Stimulated activated naive B cell treated with anti-CD40 and anti-IgM and Interleukin-4, amounts not matched to agents 10 μg/mL and 1 μg/mL and 100 μg/mL, for 72 hours (primary cell): ENCODE data around the gene SLC35G6.

Experiments
- ATAC-seq, 2 donors: fragments of 150-1000 bp; cut with Tn5 transposase; replicated peaks; 2 replicates each; pipeline ENCODE4 v1.10.0; 2021; ENCODE audit warnings: moderate library complexity in 1 of 2
- DNase-seq: peaks from one replicate; pipeline ENCODE4 v3.0.0; 2021
- H3K27ac Mint-ChIP-seq: one replicate; pipeline ENCODE4 v1.8.0; 2022; ENCODE audit warnings: mild to moderate bottlenecking, mixed read lengths
- H3K27me3 Mint-ChIP-seq, 2 donors: one replicate each; pipeline ENCODE4 v1.8.0; 2022; ENCODE audit warnings: mixed read lengths in 2 of 2
- H3K36me3 Mint-ChIP-seq, 2 donors: one replicate each; pipeline ENCODE4 v1.8.0; 2022; ENCODE audit warnings: mixed read lengths in 2 of 2, mild to moderate bottlenecking in 1 of 2
- H3K4me1 Mint-ChIP-seq, 2 donors: one replicate each; pipeline ENCODE4 v1.8.0; 2022; ENCODE audit warnings: mixed read lengths in 2 of 2, mild to moderate bottlenecking in 1 of 2
- H3K4me3 Mint-ChIP-seq, 2 donors: one replicate each; pipeline ENCODE4 v1.8.0; 2022; ENCODE audit warnings: mild to moderate bottlenecking in 2 of 2, mixed read lengths in 2 of 2, moderate library complexity in 1 of 2
- H3K9me3 Mint-ChIP-seq, 2 donors: one replicate each; pipeline ENCODE4 v1.8.0; 2022; ENCODE audit warnings: mixed read lengths in 2 of 2, mild to moderate bottlenecking in 1 of 2

The SLC35G6 gene

DNA sequence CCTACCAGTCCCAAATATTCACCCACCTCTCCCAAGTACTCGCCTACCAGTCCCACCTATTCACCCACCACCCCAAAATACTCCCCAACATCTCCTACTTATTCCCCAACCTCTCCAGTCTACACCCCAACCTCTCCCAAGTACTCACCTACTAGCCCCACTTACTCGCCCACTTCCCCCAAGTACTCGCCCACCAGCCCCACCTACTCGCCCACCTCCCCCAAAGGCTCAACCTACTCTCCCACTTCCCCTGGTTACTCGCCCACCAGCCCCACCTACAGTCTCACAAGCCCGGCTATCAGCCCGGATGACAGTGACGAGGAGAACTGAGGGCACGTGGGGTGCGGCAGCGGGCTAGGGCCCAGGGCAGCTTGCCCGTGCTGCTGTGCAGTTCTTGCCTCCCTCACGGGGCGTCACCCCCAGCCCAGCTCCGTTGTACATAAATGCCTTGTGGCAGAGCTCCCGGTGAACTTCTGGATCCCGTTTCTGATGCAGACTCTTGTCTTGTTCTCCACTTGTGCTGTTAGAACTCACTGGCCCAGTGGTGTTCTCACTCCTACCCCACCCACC, 32.7 kb downstream of the SLC35G6 start:
- Mint-ChIP-seq H3K36me3 (peaks cover 39 to 50% of the 10 kb centered on the region in 2 donors), H3K27me3 (no peaks in the 10 kb centered on the region), H3K4me1 (peaks cover 8 to 16% of the 10 kb centered on the region in 2 donors), H3K9me3 (no peaks in the 10 kb centered on the region), H3K27ac (peak overlapping the region; percentile 31), H3K4me3 (no peak overlapping the region)
- ATAC-seq (no peak), DNase-seq (no peak)

GRCh38 chr17:7515911-7516610, 34.8 kb downstream of the SLC35G6 start:
- peaks cover 28 to 36% of the 10 kb centered on the region in 2 donors for H3K36me3 Mint-ChIP-seq
- no peaks in the 10 kb centered on the region for H3K9me3 Mint-ChIP-seq
- no peak overlapping the region for H3K4me3 Mint-ChIP-seq
- H3K27ac Mint-ChIP-seq = no peak overlapping the region
- peaks cover 8 to 16% of the 10 kb centered on the region in 2 donors for H3K4me1 Mint-ChIP-seq
- DNase-seq = no peak
- H3K27me3 Mint-ChIP-seq = no peaks in the 10 kb centered on the region
- no peak for ATAC-seq

GRCh38 chr17:7523033-7523432, 41.8 kb downstream of the SLC35G6 start:
- peaks cover 4 to 6% of the 10 kb centered on the region in 2 donors for H3K36me3 Mint-ChIP-seq
- H3K27me3 Mint-ChIP-seq = no peaks in the 10 kb centered on the region
- no peak overlapping the region for H3K4me3 Mint-ChIP-seq
- ATAC-seq (peak; percentile 51 to 59), DNase-seq (no peak)
- H3K4me1 Mint-ChIP-seq = peaks cover 4 to 7% of the 10 kb centered on the region in 2 donors
- H3K27ac Mint-ChIP-seq = no peak overlapping the region
- H3K9me3 Mint-ChIP-seq = peaks cover 0 to 3% of the 10 kb centered on the region in 2 donors

DNA sequence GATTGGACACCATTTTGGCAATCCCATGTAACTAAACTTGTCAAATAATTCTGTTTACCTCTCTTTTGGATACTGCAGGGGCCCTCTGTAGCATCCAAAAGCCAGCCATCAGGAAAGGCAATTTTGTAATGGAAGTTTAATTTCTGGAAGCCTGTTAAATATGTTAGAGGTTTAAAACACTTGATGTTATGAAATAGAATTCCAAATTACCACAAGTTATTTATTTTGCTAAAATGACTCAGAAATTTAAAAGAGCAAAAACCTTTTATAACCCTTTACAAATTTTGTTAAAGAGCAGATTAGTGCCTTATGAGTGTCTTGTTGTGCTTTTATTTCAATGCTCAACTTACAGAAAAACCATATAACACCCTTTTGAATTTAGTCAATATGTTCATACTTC, 47.6 kb downstream of the SLC35G6 start:
- no peaks in the 10 kb centered on the region for H3K27me3 Mint-ChIP-seq
- ATAC-seq (no peak), DNase-seq (no peak)
- H3K9me3 Mint-ChIP-seq = peaks cover 8 to 9% of the 10 kb centered on the region in 2 donors
- H3K4me3 Mint-ChIP-seq = no peak overlapping the region
- peaks cover 10 to 11% of the 10 kb centered on the region in 2 donors for H3K36me3 Mint-ChIP-seq
- H3K4me1 Mint-ChIP-seq = no peaks in the 10 kb centered on the region
- H3K27ac Mint-ChIP-seq = no peak overlapping the region

DNA sequence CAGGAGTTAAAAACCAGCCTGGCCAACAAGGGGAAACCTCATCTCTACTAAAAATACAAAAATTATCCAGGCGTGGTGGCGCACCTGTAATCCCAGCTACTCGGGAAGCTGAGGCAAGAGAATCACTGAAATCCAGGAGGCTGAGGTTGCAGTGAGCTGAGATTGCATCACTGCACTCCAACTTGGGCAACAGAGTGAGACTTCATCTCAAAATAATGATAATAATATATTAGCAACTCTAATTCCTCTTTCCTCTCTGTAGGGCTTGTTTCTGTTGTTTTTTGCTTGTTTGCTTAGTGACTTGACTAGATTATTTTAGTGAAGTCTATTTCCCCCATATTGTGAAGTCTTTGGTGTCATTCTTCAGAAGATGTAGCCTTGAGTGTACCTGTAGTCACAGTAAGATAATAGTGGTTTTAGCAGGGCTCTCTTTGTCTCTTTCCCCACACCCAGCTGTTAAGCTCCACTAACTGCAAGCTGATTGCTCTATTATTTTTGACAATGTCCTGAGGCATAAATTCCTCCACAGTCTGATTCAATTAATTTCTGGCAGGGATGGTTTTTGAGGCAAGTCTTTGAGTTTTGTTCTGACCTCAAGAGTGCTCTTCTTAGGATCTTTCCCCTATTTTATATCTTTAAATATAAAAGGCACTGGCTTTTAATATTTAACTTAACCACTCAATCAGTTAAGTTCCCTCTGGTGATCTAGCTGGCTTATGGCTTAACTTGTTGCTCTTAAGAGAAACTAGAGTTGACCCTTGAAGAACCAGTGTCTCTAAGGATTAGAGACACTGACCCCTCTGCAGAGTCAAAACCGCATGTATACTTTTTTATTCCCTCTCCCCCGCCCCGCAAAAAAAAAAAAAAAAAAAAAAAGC, 49.0 kb downstream of the SLC35G6 start:
- no peak for ATAC-seq
- H3K4me3 Mint-ChIP-seq = no peak overlapping the region
- DNase-seq = no peak

More for the DNA sequence above, 49.0 kb downstream of the SLC35G6 start:
- H3K27me3 Mint-ChIP-seq = peaks cover 0 to 3% of the 10 kb centered on the region in 2 donors
- peaks cover 10 to 11% of the 10 kb centered on the region in 2 donors for H3K36me3 Mint-ChIP-seq
- peaks cover 8 to 9% of the 10 kb centered on the region in 2 donors for H3K9me3 Mint-ChIP-seq
- no peaks in the 10 kb centered on the region for H3K4me1 Mint-ChIP-seq
- H3K27ac Mint-ChIP-seq = no peak overlapping the region
